Activated CD4-positive, alpha-beta T cell treated with anti-CD3 and anti-CD28 coated beads, Interleukin-2, amount 10 ng/mL, durations not matched to agents 24 days and 14 days (primary cell): ENCODE data around the gene PXYLP1. TPM values are rescaled to one million over a fixed set of nuclear protein-coding genes. Genes with fewer than 3 reads are reported as not detected.
"Not testable (repeated sequence)": the region's sequence is repeated elsewhere in the genome, so short reads cannot be mapped to it uniquely, and the experiment has no call there.

Experiments
- DNase-seq: peaks from one replicate; pipeline ENCODE4 v3.0.0; 2022
- H3K27ac Mint-ChIP-seq: one replicate; pipeline ENCODE4 v1.8.0; 2022; ENCODE audit warnings: mild to moderate bottlenecking, mixed read lengths
- H3K27me3 Mint-ChIP-seq: one replicate; pipeline ENCODE4 v1.8.0; 2022; ENCODE audit warnings: mixed read lengths
- H3K36me3 Mint-ChIP-seq: one replicate; pipeline ENCODE4 v1.8.0; 2022; ENCODE audit warnings: low read depth, mild to moderate bottlenecking, mixed read lengths
- H3K4me1 Mint-ChIP-seq: one replicate; pipeline ENCODE4 v1.8.0; 2021; ENCODE audit warnings: mixed read lengths
- H3K4me3 Mint-ChIP-seq: one replicate; pipeline ENCODE4 v1.8.0; 2022; ENCODE audit warnings: mild to moderate bottlenecking, moderate library complexity, mixed read lengths
- H3K9me3 Mint-ChIP-seq: one replicate; pipeline ENCODE4 v1.8.0; 2021; ENCODE audit warnings: mixed read lengths
- intact Hi-C: fragments of 100-400 bp; cut with micrococcal nuclease; formaldehyde crosslinking; loops from one replicate; pipeline ENCODE4 v1.15.1; 2023
- total RNA-seq: library from RNA; stranded (reverse); gene quantifications from 2 replicates; pipeline ENCODE4 v1.2.3, GENCODE V29; 2022

PXYLP1 gene
- total RNA-seq, 1 donor from 2014 or later: 10.7 TPM

DNA sequence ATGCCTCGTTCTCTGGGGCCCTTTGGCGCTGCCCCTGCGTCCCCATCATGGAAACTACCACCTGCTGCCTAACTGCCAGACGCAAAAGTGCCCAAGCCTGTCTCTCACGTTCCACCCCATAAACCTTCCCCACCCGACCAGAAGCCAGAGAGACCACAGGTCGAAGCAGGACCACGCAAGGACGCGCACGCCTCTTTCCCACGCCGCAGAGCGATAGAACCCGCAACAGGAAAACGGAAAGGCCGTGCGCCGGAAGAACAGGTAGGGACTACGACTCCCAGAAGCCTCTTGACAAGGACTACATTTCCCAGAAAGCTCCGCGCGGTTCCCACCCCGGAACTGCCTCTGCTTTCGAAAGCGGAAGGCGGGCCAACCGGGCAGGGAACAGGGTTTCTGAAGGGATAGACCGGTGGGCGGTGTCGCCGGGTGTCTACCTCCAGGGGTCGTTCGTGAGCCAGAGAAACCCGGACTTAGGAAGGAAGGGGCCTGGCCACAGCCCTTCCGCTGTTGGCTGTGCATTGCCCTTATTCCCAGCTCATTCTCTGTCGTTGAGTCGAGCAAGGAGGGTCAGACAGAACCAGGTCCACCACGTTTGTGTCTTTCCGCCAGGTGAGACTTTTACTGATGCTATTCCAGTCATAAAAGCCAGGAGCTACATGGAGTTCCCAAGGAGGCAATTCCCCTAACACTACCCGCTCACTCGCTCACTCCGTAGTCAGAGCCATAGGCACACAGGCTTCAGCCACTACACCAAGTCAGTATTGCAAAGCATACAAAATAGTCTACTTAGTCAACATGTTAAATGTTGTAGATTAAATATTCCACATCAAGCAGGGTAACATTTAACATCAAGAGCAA lies 80.1 kb downstream of the PXYLP1 start:
- Mint-ChIP-seq H3K4me1 (peaks cover 55% of the 10 kb centered on the region), H3K27ac (peak overlapping the region; percentile 96)

DNA sequence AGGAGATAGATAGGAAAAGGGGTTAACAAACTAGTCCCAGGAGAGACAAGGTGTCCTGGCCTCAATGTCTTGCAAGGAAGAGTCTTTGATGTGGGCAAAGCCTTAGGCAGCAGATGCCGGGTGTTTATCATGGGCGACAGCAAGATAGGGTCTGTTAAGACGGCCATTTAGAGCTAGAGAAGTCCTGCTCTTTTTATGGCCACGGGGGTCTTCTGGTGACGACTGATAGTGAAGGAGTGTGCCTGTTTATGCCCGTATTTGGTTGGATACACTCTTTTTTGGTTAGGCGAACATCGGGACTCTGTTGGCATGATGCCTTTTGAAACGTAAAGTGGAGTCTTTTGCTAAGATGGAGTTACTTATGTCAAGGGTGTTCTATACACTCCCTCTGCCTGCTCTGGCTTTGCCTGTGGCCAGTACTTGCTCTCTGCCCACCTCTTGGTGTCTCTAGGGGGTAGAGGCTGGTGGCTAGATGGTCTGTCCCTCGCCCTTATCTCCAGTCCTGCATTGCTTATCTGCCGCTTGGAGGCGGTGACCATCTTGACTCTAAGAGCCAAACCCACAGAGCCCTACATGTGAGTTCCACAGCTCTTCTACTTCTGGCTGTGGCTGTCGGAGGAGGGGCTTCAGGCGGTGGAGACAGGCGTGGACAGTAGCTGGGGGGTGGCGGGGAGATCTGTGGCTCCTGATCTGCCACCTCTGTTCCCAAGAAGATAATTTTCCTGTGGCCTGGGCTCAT lies 80.9 kb downstream of the PXYLP1 start:
- DNase-seq: peak; percentile 65
- Mint-ChIP-seq H3K4me3 (peak overlapping the region; percentile 95), H3K36me3 (peaks cover 4% of the 10 kb centered on the region), H3K27ac (peak overlapping the region; percentile 96), H3K4me1 (peaks cover 47% of the 10 kb centered on the region), H3K27me3 (no peaks in the 10 kb centered on the region), H3K9me3 (no peaks in the 10 kb centered on the region)
- intact Hi-C loops: loop anchor here (5.0 to 10.0 kb wide), 4 partner anchors 250 to 562 kb away; partner anchors contain the start of genes ATP1B3, RNF7 and SLC25A36

More for the DNA sequence above, 80.1 kb downstream of the PXYLP1 start:
- Mint-ChIP-seq H3K27me3 (no peaks in the 10 kb centered on the region), H3K9me3 (no peaks in the 10 kb centered on the region), H3K36me3 (peaks cover 4% of the 10 kb centered on the region), H3K4me3 (peak overlapping the region; percentile 95)
- DNase-seq: peak; percentile 99
- intact Hi-C loops: loop anchor here (1.0 to 10.0 kb wide), 9 partner anchors 59 to 563 kb away; partner anchors contain the start of genes ATP1B3, PXYLP1, RNF7 and SLC25A36

DNA sequence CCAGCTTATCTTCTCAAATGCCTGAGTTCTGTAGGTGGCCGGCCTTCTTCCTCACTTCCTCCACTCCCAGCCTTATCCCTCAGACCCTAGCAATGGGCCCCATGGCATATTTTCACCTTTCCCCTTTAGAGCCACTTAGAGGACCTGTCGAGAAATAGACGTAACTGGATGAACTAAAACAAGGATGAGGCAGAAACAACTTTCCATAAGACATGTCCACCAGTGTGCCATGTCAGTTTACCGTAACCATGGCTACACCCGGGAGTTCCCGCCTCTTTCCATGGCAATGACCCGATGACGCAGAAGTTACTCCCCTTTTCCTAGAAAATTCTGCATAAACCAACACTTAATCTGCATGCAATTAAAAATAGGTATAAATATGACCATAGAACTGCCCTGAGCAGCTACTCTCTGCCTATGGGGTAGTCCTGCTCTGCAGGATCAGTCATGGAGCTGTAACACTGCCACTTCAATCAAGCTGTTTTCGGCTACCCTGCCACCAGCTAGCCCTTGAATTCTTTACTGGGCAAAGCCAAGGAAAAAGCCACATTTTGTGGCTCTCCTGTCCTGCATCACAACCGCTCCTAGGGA lies 81.6 kb downstream of the PXYLP1 start:
- DNase-seq: no peak
- H3K9me3 Mint-ChIP-seq: no peaks in the 10 kb centered on the region
- H3K27ac Mint-ChIP-seq: no peak overlapping the region
- H3K4me1 Mint-ChIP-seq: peaks cover 41% of the 10 kb centered on the region
- H3K36me3 Mint-ChIP-seq: peaks cover 5% of the 10 kb centered on the region
- no peaks in the 10 kb centered on the region for H3K27me3 Mint-ChIP-seq
- peak overlapping the region; percentile 34 for H3K4me3 Mint-ChIP-seq
- intact Hi-C loops: loop anchor here (5.0 to 10.0 kb wide), 4 partner anchors 249 to 562 kb away; partner anchors contain the start of genes ATP1B3, RNF7 and SLC25A36

DNA sequence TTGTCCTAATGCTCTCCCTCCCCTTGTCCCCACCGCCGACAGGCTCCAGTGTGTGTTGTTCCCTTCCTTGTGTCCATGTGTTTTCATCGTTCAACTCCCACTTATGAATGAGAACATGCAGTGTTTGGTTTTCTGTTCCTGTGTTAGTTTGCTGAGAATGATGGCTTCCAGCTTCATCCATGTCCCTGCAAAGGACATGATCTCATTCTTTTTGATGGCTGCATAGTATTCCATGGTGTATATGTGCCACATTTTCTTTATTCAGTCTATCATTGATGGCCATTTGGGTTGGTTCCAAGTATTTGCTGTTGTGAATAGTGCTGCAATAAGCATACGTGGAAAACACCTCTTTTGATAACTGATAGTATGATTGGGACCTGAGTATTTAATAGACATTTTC lies 82.8 kb downstream of the PXYLP1 start:
- H3K4me1 Mint-ChIP-seq: peaks cover 31% of the 10 kb centered on the region
- H3K36me3 Mint-ChIP-seq, DNase-seq, H3K27ac Mint-ChIP-seq, H3K27me3 Mint-ChIP-seq, H3K9me3 Mint-ChIP-seq, H3K4me3 Mint-ChIP-seq: not testable (repeated sequence)
- intact Hi-C loops: loop anchor here (5.0 to 10.0 kb wide), 4 partner anchors 248 to 560 kb away; partner anchors contain the start of genes ATP1B3, RNF7 and SLC25A36

DNA sequence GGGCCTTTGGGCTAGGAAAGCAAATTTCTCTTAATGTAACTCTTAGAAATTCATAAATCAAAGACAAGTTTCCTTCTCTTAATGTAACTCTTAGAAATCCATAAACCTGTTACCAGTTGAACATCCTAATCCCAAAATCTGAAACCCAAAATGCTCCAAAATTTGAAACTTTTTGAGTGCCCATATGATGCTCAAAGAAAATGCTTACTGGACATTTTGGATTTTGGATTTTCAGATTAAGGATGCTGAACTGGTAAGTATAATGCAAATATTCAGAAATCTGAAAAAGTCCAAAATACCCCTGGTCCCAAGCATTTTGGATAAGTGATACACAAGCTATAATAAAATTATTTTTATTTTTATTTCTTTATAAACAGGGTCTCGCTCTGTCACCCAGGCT lies 85.2 kb downstream of the PXYLP1 start:
- intact Hi-C loops: loop anchor here (10.0 kb wide), 2 partner anchors 418 to 558 kb away; partner anchors contain the start of genes ATP1B3 and RNF7
- no peaks in the 10 kb centered on the region for H3K27me3 Mint-ChIP-seq
- H3K4me1 Mint-ChIP-seq: peaks cover 24% of the 10 kb centered on the region
- no peak for DNase-seq
- H3K9me3 Mint-ChIP-seq: peaks cover 5% of the 10 kb centered on the region
- no peak overlapping the region for H3K27ac Mint-ChIP-seq
- peaks cover 6% of the 10 kb centered on the region for H3K36me3 Mint-ChIP-seq
- H3K4me3 Mint-ChIP-seq: no peak overlapping the region

DNA sequence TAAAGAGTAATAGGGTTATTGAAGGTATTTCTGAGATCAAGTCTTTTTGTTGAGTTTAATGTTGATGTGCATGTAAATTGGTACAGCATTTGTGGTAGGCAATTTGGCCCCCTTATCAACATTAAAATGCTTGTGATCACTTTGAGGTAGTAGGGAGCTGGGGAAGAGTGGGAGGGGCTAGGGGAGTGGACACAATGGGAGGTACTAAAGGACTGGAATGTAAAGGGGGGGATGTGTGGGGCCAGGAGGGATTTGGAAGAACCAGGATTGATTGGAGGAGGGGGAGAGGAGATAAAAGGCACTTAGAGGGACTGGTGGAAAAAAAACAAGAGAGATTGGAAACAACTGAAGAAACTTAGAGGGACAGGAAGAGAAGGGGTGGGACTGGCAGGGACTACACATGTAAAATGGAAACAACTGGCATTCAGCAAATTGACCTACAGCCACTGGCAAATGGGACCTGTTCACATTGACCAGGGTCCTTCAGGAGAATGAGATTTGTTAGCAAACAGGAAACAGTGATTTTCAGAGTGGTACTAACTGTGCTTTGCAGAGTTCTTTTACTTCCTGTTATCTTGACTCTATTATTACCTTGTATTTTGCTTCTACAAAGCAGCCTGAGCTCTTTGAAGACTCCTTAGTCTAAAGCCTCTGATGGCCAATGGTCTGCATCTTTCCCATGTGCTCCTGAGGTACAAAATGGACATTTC lies 88.9 kb downstream of the PXYLP1 start:
- Mint-ChIP-seq H3K4me3 (no peak overlapping the region), H3K27me3 (no peaks in the 10 kb centered on the region)
- intact Hi-C loops: no loop called here

DNA sequence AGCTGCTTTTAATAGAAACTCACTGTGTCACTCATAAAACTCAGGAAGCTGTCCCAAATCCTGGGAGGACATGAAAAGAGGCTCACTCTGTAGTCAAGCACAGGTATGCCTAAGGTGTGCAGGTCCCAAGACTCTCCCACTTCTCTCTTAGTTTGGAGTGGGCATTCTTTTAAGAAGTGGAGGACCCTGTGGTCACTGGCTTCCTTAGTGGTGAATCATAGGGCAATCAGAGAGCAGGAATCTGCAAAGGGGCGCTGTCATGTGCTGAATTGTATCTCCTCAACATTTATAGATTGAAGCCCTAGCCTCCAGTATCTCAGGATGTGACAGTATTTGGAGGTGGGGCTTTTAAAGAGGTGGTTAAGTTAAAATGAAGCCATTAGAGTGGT lies 89.5 kb downstream of the PXYLP1 start:
- intact Hi-C loops: no loop called here

More for the DNA sequence above, 88.9 kb downstream of the PXYLP1 start:
- H3K4me1 Mint-ChIP-seq: peaks cover 12% of the 10 kb centered on the region
- peaks cover 5% of the 10 kb centered on the region for H3K9me3 Mint-ChIP-seq
- peaks cover 6% of the 10 kb centered on the region for H3K36me3 Mint-ChIP-seq
- DNase-seq: no peak
- H3K27ac Mint-ChIP-seq: peak overlapping the region; percentile 55

DNA sequence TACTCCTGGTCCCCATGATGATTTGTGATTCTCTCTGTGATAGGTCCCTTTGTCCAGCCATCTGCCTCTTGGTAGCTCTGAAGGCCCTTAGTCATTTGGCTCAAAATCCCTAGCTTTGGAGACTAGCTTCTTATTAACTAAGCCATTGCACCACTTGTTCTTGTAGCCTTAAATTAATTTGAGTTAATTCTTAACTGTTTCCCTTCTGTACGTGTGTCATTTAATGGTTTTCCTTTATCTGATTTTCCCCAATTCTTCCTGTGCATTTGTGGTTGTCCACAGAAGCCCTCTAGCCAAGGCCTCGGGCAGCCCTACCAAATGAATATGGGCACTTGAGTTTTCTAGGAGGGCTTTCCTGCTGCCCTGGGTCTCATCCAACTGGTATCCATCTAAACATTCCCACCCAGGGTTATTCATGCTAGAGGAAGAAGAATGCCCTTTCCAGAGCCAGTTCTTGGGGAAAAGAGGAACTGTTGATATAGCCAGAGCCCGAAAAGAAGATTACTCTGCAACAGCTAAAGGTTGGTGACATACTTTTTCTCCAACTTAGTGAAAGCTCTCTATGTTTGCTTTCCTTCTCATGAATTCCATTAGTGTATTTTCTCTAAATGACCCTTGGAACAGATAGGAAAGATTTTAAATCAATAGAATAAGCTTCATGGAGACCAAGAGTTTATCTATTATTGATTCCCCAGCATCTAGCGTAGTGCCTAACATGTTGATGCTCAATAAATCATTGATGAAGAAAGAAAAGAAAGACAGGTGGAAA lies 92.5 kb downstream of the PXYLP1 start:
- Mint-ChIP-seq H3K4me3 (no peak overlapping the region), H3K27me3 (no peaks in the 10 kb centered on the region), H3K9me3 (peaks cover 5% of the 10 kb centered on the region), H3K4me1 (peaks cover 22% of the 10 kb centered on the region), H3K27ac (no peak overlapping the region), H3K36me3 (peaks cover 2% of the 10 kb centered on the region)
- no peak for DNase-seq
- intact Hi-C loops: no loop called here

More for the DNA sequence above, 89.5 kb downstream of the PXYLP1 start:
- DNase-seq: no peak
- Mint-ChIP-seq H3K4me1 (peaks cover 13% of the 10 kb centered on the region), H3K9me3 (peaks cover 5% of the 10 kb centered on the region), H3K27ac (no peak overlapping the region), H3K4me3 (no peak overlapping the region), H3K27me3 (no peaks in the 10 kb centered on the region), H3K36me3 (peaks cover 6% of the 10 kb centered on the region)

DNA sequence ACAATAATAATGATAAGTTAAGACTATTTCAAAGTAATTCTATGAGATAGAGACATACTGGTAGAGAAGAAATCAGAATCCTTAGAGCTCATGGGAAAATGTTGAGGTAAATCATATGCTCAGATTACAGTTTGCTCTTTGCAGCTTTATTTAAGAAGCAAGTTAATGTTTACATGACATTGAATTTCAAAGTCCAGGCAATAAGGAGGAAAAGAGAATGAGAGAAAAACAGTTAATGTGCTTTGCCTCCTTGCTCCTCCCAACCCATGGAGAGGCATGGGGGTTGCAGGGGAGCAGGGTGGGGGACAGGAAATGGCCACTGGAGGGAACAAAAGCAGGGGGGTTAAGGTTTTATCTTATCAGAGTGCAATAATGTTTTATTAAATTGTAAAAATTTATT lies 94.5 kb downstream of the PXYLP1 start:
- DNase-seq: no peak
- peaks cover 13% of the 10 kb centered on the region for H3K4me1 Mint-ChIP-seq
- H3K27ac Mint-ChIP-seq: no peak overlapping the region
- H3K9me3 Mint-ChIP-seq: no peaks in the 10 kb centered on the region
- H3K36me3 Mint-ChIP-seq: no peaks in the 10 kb centered on the region
- H3K4me3 Mint-ChIP-seq: no peak overlapping the region
- no peaks in the 10 kb centered on the region for H3K27me3 Mint-ChIP-seq
- intact Hi-C loops: no loop called here

DNA sequence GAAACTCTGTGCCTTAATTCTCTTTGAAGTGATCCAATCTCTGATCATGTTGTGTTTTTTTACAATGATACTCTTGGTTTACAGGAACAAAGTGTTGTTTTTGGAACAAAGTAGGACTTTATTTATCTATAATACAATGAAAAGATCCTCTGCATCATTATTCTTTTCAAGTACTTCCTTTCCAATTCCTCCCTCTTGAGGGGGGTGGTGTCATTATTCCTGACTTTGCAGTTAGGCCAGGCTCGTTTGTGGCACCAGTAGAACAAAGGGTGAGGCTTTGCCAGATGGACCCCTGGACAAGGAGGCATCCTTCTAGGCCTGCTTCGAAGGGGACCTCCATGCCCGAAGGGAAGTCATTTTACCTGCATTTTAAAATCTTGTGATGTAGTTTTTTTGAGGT lies 95.0 kb downstream of the PXYLP1 start:
- no peak overlapping the region for H3K27ac Mint-ChIP-seq
- no peak overlapping the region for H3K4me3 Mint-ChIP-seq

DNA sequence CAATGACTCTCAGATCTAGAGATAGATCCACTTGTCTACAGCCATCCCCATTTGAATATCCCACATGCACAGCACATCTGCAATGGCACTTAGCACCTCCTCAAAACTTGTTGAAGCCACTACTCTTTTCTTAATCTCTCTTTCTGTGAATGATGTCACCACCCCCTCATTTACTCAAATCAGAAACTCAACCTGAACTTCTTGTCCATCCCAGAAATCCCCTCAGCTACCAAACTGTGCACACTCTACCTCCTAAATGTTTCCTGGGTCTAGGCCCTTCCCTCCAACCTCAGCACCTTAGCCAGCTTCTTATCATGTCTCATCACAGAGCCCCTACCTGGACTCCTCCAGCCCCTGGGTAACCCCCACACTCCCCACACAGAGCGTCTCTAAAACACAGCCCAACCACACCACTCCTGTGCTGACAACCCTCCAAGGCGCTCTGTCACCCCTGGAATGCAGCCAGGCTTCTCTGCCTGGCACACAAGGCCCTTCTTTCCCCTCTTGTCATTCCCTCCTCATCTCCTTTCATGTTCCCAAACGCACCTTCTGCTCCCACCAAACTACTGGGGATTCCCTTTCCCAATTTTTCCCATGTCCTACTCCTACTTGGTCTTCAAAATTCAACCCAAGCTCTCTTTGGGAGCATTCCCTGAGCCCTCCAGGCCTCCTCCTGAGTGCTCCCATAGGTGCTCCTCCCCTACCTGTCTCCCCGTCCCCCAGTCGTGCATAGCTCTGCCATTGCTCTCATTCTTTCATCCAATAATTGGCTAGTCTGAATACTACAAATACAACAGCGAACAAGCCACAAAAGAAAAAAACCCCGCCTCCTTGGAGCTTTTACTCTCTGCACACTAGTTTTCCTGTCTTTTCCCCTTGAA lies 96.9 kb downstream of the PXYLP1 start:
- Mint-ChIP-seq H3K27me3 (no peaks in the 10 kb centered on the region), H3K27ac (peak overlapping the region; percentile 5), H3K4me1 (peaks cover 14% of the 10 kb centered on the region), H3K4me3 (no peak overlapping the region), H3K9me3 (no peaks in the 10 kb centered on the region), H3K36me3 (no peaks in the 10 kb centered on the region)
- intact Hi-C loops: no loop called here
- no peak for DNase-seq

More for the DNA sequence above, 95.0 kb downstream of the PXYLP1 start:
- Mint-ChIP-seq H3K27me3 (no peaks in the 10 kb centered on the region), H3K4me1 (peaks cover 12% of the 10 kb centered on the region), H3K36me3 (no peaks in the 10 kb centered on the region), H3K9me3 (no peaks in the 10 kb centered on the region)
- no peak for DNase-seq
- intact Hi-C loops: no loop called here

DNA sequence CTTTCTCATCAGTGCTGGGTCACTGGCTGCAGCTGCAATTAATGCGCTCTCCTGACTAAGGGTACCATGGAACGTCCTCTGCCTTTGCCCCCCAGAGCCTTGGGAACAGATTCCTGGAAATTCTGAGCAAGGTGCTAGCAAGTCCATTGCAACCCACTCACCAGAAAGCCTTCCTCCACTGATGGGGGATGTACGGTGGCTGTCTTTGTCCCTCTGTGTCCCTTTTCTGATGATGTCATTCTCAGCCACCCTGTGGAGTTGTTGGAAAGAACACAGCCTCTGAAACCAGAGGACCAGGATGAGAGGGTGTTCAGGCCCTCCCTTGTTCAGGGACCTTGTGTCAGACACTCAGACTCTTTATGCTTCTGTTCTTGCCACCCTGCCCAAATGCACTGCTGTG lies 98.6 kb downstream of the PXYLP1 start:
- no peaks in the 10 kb centered on the region for H3K27me3 Mint-ChIP-seq
- H3K36me3 Mint-ChIP-seq: no peaks in the 10 kb centered on the region
- intact Hi-C loops: no loop called here
- peaks cover 14% of the 10 kb centered on the region for H3K4me1 Mint-ChIP-seq
- no peak overlapping the region for H3K27ac Mint-ChIP-seq
- DNase-seq: no peak
- no peaks in the 10 kb centered on the region for H3K9me3 Mint-ChIP-seq
- no peak overlapping the region for H3K4me3 Mint-ChIP-seq
